Fibroblast of skin of left biceps (primary cell): ENCODE measurements around the gene PAX7.
"Not testable (repeated sequence)": the region's sequence is repeated elsewhere in the genome, so short reads cannot be mapped to it uniquely, and the experiment has no call there.

Experiments
- DNase-seq, 2 experiments: peaks; one replicate each; pipeline ENCODE4 v3.0.0-alpha.2; 2013; ENCODE audit warnings: low read depth in 2 of 2

Gene PAX7

GRCh38 chr1:18661404-18662285 lies 31.0 kb downstream of the PAX7 start:
- DNase-seq: no peak

GRCh38 chr1:18662286-18662639 lies 31.6 kb downstream of the PAX7 start:
- DNase-seq: no peak

DNA sequence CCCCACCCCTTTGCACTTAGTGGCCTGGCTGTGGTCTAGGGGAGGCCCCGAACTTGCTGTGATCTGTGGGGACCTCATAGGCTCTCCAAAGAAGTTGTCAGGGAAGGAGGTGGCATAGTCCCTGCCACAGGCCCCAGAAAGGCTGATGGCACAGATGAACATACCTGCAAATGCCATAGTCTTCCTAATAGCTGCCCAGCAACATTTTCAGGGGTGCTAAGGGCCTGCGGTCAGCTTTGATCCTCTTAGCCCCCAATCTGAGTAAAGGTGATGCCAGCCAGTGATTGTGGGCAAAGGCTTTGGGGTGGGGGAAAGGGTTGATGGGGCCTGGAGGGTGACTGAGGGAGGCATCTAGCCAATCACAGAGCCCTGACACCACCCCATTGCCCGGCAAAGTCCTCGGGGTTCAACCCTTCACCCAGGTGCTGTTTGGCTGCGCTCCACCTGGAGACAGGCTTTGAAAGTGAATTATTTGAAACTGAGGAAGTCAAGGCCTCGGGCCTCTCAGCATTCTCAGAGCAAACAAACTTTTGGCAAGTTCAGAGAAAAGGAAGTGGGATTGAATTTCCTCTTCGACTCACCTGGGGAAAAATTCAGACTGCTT lies 35.8 kb downstream of the PAX7 start:
- no peak for DNase-seq

DNA sequence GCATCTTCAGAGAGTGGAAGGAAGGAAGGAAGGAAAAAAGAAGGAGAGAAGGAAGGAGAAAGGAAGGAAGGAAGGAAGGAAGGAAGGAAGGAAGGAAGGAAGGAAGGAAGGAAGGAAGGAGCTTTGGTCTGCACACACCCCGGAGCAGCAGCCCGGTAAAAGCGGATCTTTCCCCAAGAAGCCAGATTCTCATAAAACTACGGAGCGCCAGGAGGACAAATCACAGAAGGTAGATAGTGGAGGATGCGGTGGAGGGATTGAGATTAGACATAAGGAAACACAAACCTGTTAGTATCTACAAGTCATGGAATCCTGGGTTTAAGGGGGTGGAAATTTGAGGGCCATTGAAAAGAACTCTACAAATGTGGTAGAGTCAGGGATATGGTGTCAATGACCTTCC lies 36.7 kb downstream of the PAX7 start:
- no peak for DNase-seq

GRCh38 chr1:18668046-18668445 lies 37.4 kb downstream of the PAX7 start:
- no peak for DNase-seq

DNA sequence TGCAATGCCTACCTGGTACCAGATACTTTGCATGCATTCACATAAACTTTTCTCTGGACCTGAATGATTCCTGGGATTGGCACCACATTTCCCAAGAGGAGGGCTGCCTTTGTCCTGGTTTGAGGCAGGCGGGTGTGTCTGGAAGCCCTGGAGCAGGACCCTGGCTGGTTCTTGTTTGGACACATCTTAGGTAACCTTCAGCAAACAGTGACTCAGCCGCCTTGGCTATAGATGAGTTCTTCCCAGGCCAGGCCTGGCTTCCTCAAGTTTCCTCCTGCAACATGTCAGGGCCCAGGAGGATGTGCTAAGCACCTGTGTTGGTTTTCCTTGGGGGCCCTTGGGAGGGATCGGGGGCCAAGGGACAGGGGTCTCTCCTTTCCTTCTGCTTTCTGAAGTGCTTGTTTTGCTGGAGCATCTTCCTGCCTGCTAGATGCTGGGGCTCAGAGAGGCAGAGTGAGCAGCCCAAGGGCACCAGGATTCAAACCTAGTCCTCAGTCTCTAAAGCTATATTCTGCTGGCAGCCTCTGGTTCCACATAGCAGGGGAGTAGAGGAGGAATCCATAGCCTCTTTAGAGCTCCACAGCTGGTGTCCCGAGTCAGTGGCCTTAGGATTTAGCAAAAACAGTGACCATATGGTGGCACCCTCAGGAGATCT lies 38.2 kb downstream of the PAX7 start:
- no peak for DNase-seq

GRCh38 chr1:18670121-18670867 lies 39.6 kb downstream of the PAX7 start:
- DNase-seq: no peak

DNA sequence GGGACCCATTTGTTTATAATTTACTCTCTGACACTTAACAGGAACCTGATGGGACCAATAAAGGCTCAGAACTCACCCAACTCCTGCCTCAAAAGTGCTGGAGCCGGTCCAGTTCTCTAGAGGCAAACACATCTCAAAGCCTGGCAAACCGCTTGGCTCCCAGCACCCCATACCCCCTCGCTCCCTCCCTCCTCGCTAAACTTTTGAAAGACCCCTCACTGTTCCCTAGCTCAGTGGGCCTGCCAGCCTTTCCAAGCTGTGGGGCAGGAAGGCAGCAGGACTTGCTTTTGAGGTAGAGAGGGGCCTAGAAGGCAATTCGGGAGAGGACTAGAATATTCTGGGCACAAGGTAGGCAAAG lies 40.2 kb downstream of the PAX7 start:
- no peak for DNase-seq

- DNase-seq: no peak
Observed at GRCh38 chr1:18673976-18674375, 43.3 kb downstream of the PAX7 start.

GRCh38 chr1:18676332-18676781 lies 45.7 kb downstream of the PAX7 start:
- DNase-seq: no peak

GRCh38 chr1:18681423-18681835 lies 50.8 kb downstream of the PAX7 start:
- no peak for DNase-seq

GRCh38 chr1:18682375-18682774 lies 51.7 kb downstream of the PAX7 start:
- no peak for DNase-seq

- DNase-seq: no peak
Observed at GRCh38 chr1:18684303-18684702, 53.7 kb downstream of the PAX7 start.

- no peak for DNase-seq
Observed at GRCh38 chr1:18686540-18686939, 55.9 kb downstream of the PAX7 start.

- DNase-seq: no peak
Observed at GRCh38 chr1:18687273-18687672, 56.6 kb downstream of the PAX7 start.

- no peak for DNase-seq
Observed at GRCh38 chr1:18691648-18692047, 61.0 kb downstream of the PAX7 start.

DNA sequence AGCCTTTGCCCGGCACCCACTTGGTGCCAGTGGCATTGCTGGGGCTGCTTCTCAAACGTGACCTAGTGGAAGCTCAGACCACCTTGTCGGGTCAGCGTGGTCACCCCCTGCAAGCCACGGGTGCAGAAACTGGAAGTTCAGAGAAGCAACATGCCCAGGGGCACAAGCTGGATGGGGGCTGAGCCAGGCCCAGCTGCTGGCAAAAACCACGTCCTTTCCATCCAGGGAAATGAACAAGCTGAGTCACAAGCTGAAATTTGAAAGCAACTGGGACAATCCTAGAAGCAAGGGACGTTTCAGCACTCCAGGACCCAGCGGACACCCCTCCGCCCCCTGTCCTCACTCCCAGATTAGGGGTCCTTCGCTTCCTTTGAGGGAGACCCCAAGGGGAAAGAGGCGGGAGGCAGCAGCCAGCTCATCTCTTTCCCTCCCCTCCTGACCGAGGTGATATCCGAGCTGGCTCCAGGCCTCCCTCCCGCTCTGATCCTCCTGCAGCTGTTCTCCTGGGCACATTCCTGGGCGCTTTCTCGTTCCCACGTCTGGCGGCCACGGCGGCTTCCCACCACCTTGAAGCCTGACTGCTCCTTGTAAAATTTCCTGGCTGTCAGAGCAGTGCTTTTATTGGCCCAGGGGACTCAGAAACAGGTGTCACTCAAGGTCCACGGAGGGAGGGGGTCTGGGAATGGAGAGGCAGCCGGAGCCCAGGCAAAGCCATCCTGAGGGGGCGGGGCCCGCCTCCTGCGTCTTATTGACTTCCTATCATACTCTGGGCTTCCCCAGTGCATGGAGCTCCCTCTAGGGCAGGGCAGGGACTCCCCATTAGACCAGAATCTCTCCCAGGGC lies 62.8 kb downstream of the PAX7 start:
- DNase-seq: no peak

- DNase-seq: not testable (repeated sequence)
Observed at GRCh38 chr1:18694289-18694688, 63.6 kb downstream of the PAX7 start.

DNA sequence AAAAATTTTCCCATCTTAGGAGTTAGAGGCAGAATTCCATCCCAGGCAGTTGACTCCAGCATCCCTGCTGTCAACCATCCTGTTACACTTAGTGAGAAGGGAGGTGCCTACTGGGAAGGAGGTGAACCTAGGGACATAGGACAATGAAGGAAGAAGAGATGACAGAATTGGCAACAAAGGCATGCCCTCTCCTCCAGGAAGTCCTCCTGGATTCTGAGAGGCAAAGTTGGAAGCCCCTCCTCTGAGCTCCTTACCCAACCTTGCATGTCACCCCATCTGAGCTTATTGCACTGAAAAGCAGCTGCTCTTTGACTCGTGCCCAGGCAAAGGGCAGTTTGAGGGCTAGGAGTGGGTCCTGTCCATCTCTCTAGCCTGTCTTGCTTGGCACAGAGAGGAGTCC lies 66.9 kb downstream of the PAX7 start:
- DNase-seq: no peak

- DNase-seq: no peak
Observed at GRCh38 chr1:18700530-18700929, 69.9 kb downstream of the PAX7 start.

GRCh38 chr1:18701183-18701582 lies 70.5 kb downstream of the PAX7 start:
- DNase-seq: no peak
